ENCODE measurements around the gene GARNL3. TPM values are rescaled to one million over a fixed set of nuclear protein-coding genes. Genes with fewer than 3 reads are reported as not detected.

GARNL3 gene
- total RNA-seq, 1 experiment from 2014 or later: 15.5 TPM

GRCh38 chr9:127280880-127281660 is 16.5 kb downstream of the GARNL3 start:
- ATAC-seq (no peak), DNase-seq (no peak)
- H3K4me2 ChIP-seq (ENCODE audit: low read length): no peak overlapping the region
- CTCF ChIA-PET: no interaction called here
- H3K4me1 ChIP-seq (ENCODE audit: insufficient read depth, low read length): peaks cover 10% of the 10 kb centered on the region
- no peaks in the 10 kb centered on the region for H3K27me3 ChIP-seq (ENCODE audit: low read length)
- no peaks in the 10 kb centered on the region for H3K36me3 ChIP-seq (ENCODE audit: low read depth, low read length)
- H3K27ac ChIP-seq (ENCODE audit: low read length): no peak overlapping the region
- no peaks in the 10 kb centered on the region for H3K9me3 ChIP-seq (ENCODE audit: low read length)
- H2AFZ ChIP-seq (ENCODE audit: low read length): no peak overlapping the region
- intact Hi-C loops (cut with micrococcal nuclease): loop anchor here (5.0 kb wide), 1 partner anchor 56 kb away; no protein-coding TSS in a partner anchor
- H4K20me1 ChIP-seq (ENCODE audit: low read length): no peaks in the 10 kb centered on the region
- no peaks in the 10 kb centered on the region for H3K9me2 ChIP-seq (replicated peaks; ENCODE audit: low read length)
- H3F3A ChIP-seq (ENCODE audit: low read length, unreplicated experiment): no peaks in the 10 kb centered on the region
- no TSS peak for BruUV-seq (replicated peaks)
- H3K79me2 ChIP-seq (ENCODE audit: low read length): no peaks in the 10 kb centered on the region
- H3K9ac ChIP-seq (ENCODE audit: low read length): no peak overlapping the region
- TF ChIP-seq EZH2 (IDR thresholded peaks at IDR 0.05; ENCODE audit: low read length, unreplicated experiment): no peak
- no peak for TF ChIP-seq EZH2phosphoT487 (IDR thresholded peaks at IDR 0.05; ENCODE audit: borderline replicate concordance, low read length)
- no peak for TF ChIP-seq CTCF (conservative IDR thresholded peaks at IDR 0.05; ENCODE audit: low read depth, low read length)
- POLR2A ChIA-PET (ENCODE audit: unreplicated experiment): no interaction called here
- H3K4me3 ChIP-seq (ENCODE audit: low read length): no peak overlapping the region

- TF ChIP-seq EZH2phosphoT487 (IDR thresholded peaks at IDR 0.05; ENCODE audit: borderline replicate concordance, low read length): no peak
- no peak for TF ChIP-seq CTCF (conservative IDR thresholded peaks at IDR 0.05; ENCODE audit: low read depth, low read length)
- TF ChIP-seq EZH2 (IDR thresholded peaks at IDR 0.05; ENCODE audit: low read length, unreplicated experiment): no peak
- H3K27ac ChIP-seq (ENCODE audit: low read length): no peak overlapping the region
- ChIA-PET POLR2A (ENCODE audit: unreplicated experiment) (no interaction called here), CTCF (no interaction called here)
- no peaks in the 10 kb centered on the region for H3K36me3 ChIP-seq (ENCODE audit: low read depth, low read length)
- H3K27me3 ChIP-seq (ENCODE audit: low read length): no peaks in the 10 kb centered on the region
- H3F3A ChIP-seq (ENCODE audit: low read length, unreplicated experiment): no peaks in the 10 kb centered on the region
- H3K9me2 ChIP-seq (replicated peaks; ENCODE audit: low read length): no peaks in the 10 kb centered on the region
- no peak overlapping the region for H3K9ac ChIP-seq (ENCODE audit: low read length)
- no peak overlapping the region for H3K4me2 ChIP-seq (ENCODE audit: low read length)
- no peaks in the 10 kb centered on the region for H3K9me3 ChIP-seq (ENCODE audit: low read length)
- peaks cover 10% of the 10 kb centered on the region for H3K4me1 ChIP-seq (ENCODE audit: insufficient read depth, low read length)
- ATAC-seq (no peak), DNase-seq (no peak)
- H3K4me3 ChIP-seq (ENCODE audit: low read length): no peak overlapping the region
- H3K79me2 ChIP-seq (ENCODE audit: low read length): no peaks in the 10 kb centered on the region
- no TSS peak for BruUV-seq (replicated peaks)
- no peaks in the 10 kb centered on the region for H4K20me1 ChIP-seq (ENCODE audit: low read length)
- no peak overlapping the region for H2AFZ ChIP-seq (ENCODE audit: low read length)
- intact Hi-C loops (cut with micrococcal nuclease): loop anchor here (5.0 kb wide), 1 partner anchor 55 kb away; no protein-coding TSS in a partner anchor
Measured at GRCh38 chr9:127281891-127282290, 17.3 kb downstream of the GARNL3 start.

GRCh38 chr9:127282611-127283010 is 18.0 kb downstream of the GARNL3 start:
- TF ChIP-seq EZH2phosphoT487 (IDR thresholded peaks at IDR 0.05; ENCODE audit: borderline replicate concordance, low read length) (no peak), CTCF (conservative IDR thresholded peaks at IDR 0.05; ENCODE audit: low read depth, low read length) (no peak), EZH2 (IDR thresholded peaks at IDR 0.05; ENCODE audit: low read length, unreplicated experiment) (no peak)
- no peak overlapping the region for H3K9ac ChIP-seq (ENCODE audit: low read length)
- no peaks in the 10 kb centered on the region for H3K27me3 ChIP-seq (ENCODE audit: low read length)
- DNase-seq (no peak), ATAC-seq (no peak)
- no peak overlapping the region for H3K27ac ChIP-seq (ENCODE audit: low read length)
- POLR2A ChIA-PET (ENCODE audit: unreplicated experiment): no interaction called here
- no TSS peak for BruUV-seq (replicated peaks)
- H3K4me3 ChIP-seq (ENCODE audit: low read length): no peak overlapping the region
- no peaks in the 10 kb centered on the region for H4K20me1 ChIP-seq (ENCODE audit: low read length)
- no peaks in the 10 kb centered on the region for H3K9me3 ChIP-seq (ENCODE audit: low read length)
- no peaks in the 10 kb centered on the region for H3K79me2 ChIP-seq (ENCODE audit: low read length)
- intact Hi-C loops (cut with micrococcal nuclease): loop anchor here (5.0 kb wide), 1 partner anchor 55 kb away; no protein-coding TSS in a partner anchor
- H3K9me2 ChIP-seq (replicated peaks; ENCODE audit: low read length): no peaks in the 10 kb centered on the region
- CTCF ChIA-PET: no interaction called here
- no peaks in the 10 kb centered on the region for H3K36me3 ChIP-seq (ENCODE audit: low read depth, low read length)
- no peak overlapping the region for H2AFZ ChIP-seq (ENCODE audit: low read length)
- H3K4me1 ChIP-seq (ENCODE audit: insufficient read depth, low read length): peaks cover 10% of the 10 kb centered on the region
- H3K4me2 ChIP-seq (ENCODE audit: low read length): no peak overlapping the region
- no peaks in the 10 kb centered on the region for H3F3A ChIP-seq (ENCODE audit: low read length, unreplicated experiment)

All from PC-3 (cell line).